Activated T-cell treated with anti-CD3 and anti-CD28 coated beads for 1 hour (primary cell): ENCODE data around the gene LRP6.
A peak's percentile ranks its signal among the peaks of the same experiment; 100 is the strongest.
"Not testable (repeated sequence)": the region's sequence is repeated elsewhere in the genome, so short reads cannot be mapped to it uniquely, and the experiment has no call there.

Experiments used
- DNase-seq: peaks from one replicate; pipeline ENCODE4 v3.0.0-alpha.2; 2020; ENCODE audit warnings: low read depth

Gene LRP6

DNA sequence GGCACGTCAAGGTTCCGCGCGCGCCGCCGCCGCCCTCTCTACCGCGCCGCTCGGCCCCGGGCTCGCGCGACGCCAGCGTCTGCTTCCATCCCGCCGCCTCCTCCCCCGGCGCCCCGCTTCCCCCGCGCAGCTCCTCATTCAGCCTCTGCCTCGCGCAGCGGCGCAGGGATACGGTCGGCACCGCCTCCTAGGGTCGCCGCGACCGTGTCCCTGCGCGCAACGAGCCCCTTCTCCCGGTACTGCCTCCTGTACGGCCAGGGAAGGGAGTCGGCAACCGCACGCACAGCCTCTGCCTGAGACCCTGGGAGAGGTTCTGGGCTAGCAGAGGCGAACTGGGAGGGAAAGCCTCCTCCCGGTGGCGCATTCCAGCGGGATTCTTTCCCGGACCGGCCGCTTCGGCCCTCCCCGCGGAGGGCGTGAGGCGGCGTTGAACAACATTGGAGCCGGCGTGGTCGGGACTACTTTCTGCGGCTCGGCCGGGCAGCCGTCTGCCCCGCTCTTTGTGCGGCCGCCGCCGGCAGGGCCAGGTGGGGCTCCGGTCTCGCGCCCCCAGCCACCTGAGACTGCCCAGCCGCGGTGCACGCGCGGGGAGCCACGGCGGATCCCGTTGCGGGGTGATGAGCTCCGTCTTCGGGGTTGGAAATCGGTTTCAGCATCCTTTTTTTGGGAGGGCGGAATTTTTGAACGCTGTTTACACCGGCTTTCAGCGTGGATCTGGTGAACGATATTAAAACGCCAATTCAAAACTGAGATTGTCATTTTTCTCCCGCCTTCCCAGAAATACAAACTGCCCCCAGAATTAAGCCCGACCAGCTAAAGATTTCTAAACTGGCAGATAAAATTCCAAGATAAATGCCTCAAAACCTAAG, at the start of gene LRP6:
Gene LRP6 (minus strand): TSS at position 172 of the 869 bp plus-strand sequence. CDS start 309 bp downstream, outside the sequence.
- DNase-seq = peak; percentile 60

DNA sequence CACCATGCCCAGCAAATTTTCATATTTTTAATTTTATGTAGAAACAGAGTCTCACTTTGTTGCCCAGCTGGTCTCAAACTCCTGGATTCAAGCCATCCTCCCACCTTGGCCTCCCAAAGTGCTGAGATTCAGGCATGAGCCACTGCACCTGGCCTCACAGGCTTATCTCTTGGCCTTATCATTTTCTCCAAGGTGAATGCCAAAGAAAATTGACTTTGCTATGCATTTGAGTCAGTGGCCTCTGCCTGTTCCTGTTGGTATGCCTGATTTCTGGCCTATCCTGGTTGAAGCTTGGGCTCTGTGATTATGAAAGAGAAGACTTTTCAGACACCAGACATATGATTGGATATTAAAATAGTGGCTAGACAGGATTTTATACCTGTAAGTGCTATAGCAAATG, 49.0 kb upstream of the LRP6 start:
- DNase-seq = no peak

DNA sequence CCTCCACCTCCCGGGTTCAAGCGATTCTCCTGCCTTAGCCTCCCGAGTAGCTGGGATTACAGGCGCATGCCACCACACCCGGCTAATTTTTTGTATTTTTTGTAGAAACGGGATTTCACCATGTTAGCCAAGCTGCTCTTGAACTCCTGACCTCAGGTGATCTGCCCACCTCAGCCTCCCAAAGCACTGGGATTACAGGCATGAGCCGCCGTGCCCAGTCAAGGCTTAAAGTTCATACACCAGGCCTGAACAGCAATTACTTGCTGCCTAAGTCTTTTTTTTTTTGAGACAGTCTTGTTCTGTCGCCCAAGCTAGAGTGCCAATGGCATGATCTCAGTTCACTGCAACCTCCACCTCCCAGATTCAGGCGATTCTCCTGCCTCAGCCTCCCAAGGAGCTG, 43.9 kb upstream of the LRP6 start:
- not testable (repeated sequence) for DNase-seq

DNA sequence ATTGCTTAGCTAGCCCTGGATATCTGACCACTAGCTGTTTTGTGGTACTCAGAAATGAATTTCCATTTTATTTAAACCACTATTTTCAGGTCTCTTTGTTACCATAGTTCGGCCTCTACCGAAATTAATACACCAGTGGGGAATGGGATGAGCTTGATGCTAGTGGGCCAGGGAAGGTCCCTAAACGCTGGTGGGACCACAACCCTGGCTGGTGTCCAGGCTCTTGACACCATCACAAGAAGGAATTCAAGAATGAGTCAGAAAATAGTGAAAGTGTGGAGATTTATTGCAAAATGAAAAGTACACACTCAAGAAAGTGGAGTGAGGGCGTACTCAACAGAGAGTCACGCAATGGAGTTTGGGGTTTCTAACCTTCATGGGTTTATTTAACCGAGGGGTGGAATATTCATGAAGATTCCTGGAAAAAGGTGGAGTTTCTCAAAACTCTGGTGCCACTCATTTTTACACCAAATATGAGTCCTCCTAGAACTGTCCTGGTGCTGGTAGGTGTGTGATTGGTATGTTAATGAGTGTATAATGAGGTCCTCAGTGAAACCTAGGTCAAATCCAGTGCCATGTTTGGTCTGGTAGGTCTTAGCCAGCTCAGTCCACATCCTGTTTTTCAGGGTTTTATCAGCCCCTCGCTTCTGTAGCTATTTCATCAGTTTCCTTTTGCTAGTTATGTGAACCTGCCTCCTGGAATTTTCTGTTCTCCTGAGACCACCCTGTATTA, 38.9 kb upstream of the LRP6 start:
- no peak for DNase-seq

DNA sequence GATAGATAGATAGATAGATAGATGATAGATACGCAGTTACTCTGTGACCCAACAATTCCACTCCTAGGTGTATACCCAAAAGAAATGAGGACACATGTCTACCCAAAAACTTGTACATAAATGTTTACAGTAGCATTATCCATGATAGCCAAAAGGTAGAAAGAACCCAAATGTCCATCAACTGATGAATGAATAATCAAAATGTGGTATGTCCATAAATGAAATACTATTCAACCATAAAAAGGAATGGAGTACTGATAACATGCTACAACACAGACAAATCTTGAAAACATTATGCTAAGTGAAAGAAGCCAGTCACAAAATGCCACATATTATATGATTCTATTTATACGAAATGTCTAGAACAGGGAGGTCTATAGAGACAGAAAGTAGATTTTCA, 36.1 kb upstream of the LRP6 start:
- no peak for DNase-seq

DNA sequence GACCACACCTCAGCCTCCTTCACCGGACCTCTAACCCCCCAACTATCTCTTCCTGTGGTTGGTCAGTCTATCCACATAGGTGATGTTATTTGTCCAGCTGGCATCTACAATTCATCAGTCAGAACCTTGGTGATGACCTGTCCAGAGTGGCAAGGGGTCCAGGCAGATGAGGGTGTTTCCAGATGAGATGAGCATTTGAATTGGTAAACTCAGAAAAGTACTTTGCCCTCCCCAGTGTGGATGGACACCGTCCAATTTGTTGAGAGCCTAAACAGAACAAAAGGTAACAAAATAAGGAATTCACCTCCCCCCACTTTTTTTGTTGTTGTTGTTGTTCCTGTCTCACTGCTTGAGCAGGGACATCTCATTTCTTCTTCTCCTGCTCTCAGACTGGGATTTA, 34.3 kb upstream of the LRP6 start:
- DNase-seq = no peak

DNA sequence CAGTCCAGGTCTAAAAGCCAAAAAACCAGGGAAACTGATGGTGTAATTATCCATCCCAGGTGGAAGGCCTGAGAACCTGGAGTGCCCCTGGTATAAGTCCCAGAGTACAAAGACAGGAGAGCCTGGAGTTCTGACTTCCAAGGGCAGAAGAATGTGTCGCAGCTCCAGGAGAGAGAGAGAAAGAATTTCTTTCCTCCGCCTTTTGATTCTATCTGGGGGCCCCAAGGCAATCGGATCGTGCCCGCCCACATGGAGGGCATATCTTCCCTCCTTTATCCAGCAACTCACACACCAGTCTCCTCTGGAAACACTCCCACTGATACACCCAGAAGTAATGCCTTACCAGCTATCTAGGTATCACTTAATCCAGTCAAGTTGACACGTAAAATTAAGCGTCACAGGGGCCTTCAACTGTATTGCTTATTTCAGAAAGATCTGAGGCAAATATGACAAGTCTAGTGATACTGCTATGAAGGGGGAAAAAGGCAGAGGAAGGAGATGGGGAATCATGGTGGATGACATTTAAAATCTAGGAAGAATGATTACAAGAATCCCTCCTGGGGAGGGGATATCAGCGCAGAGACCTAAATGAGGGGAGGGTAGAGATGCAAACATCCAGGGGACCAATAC, 30.5 kb upstream of the LRP6 start:
- DNase-seq = no peak

DNA sequence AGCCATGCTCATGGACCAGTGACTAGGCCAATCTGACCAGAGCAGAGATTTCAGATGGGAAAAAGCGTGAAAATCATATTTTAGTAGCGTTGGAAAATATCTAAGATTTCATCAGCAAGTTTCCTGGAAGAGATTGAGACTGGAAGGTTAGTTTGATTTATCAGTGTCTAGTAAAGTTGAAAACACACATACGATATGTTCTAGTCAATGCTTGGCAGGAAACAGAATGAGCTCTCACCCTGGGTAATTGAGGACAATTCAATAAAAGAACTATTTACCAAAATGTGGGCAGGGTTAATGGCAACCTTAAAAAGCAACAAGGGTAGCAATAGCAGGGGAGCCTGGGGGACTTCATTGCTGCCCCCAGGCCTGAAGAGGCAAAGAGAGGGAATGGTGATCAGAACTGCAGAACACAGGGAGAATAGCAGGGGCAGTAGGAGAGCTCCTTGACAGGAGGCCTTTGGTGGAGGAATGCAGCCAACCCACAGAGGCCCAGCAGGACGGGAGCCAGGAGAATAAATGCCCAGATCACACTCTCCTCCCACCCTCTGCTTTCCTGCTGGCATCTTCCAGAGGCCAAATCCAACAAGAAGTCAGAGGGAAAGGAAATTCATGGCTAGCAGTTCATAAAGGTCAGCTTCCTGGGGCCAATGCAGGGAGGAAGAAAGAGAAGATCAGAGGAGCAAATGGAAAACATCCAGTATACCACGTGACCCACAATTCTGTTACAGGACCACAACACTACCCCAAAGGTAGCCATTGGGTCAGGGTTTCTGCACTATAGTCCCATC, 27.6 kb upstream of the LRP6 start:
- no peak for DNase-seq

DNA sequence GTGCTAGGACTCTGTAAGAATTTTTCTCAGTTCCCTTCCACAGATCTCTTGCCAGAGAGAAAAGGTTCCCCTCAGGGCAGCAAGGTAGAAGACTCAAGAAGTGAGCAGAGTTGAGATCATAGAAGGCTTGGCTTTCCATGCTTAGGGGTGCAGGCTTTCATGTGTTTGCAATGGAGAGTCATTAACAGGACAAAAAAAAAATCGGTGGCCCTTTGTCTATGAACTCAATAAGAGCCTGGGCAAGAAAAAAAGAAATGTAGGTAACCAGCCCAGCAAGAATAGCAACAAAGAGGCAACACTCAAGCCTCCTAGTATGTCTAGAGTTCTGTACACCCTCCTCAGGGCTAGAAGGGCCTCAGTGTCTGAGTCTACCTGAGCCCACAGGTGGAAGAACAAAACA, 23.4 kb upstream of the LRP6 start:
- no peak for DNase-seq

DNA sequence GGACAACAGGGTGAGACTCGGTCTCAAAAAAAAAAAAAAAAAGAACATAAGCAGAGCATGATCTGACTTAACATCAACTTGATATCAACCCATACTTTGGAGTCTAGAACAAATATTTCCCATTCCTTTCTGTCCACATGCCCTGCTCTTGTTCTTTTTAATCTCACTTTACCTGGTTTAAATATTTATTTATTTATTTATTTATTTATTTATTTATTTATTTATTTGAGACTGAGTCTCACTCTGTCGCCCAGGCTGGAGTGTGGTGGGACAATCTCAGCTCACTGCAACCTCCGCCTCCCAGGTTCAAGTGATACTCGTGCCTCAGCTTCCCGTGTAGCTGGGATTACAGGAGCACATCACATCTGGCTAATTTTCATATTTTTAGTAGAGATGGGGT, 19.6 kb upstream of the LRP6 start:
- no peak for DNase-seq

DNA sequence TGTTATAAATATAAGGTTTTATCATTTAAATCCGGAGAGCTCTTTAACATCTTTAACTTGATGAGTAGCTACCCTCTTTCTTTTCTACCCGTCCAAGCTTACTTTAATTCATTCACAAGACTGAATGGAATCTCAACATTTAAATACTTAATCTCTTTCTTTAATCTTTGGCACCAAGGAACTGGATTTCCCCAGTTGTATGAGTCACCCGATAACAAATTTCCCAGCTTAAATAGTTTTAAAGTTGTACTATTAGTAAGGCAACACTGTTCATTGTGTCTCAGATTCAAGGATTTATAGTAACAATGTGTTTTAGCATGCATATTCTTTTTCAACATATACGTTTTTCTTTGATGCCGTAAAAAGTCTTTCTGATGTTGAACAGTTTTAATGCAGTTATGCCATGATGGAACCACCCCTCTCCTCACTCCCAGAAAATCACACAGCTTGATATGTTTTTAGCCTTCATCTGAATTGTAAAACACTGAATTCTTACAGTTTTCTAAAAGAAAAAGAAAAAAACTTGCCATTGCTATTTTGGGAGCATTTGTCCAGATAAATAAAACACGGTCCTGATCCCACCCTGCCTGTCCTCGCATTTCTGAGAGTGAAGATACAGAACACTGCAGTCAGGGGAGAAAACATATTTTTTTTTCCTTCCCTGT, 16.0 kb upstream of the LRP6 start:
- no peak for DNase-seq

DNA sequence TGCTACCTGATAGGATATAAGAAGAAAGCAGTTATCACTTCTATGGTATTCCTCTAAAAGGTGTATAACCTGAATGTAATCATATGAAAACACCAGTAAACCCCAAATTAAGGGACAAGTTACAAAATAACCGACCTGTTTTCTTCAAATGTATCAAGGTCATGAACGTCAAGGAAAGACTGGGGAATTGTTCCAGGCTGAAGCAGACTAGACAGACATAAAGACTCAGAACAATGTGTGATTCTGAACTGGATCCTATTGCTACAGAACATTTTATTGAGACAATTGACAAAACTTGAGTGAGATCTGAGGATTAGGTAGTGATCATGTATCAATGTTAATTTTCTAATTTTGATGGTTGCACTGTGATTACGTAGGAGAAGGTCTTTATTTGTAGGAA, 15.4 kb upstream of the LRP6 start:
- no peak for DNase-seq

DNA sequence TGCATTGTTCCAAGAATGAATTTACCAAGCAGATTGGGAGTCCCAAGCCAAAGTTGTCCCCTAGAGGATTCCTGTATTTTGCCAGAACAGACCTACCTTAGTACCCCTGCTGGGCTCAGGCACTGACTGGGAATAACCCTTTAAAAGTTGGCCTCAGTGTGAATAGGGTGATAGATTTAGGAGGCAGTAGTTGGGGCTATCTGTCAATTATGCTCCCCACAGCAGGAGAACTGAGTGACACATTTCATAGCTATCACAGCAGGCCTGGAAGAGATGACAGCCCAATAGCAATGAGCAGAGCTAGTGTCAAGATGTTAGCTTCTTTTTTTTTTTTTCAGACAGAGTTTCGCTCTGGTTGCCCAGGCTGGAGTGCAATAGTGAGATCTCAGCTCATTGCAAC, 14.3 kb upstream of the LRP6 start:
- no peak for DNase-seq

DNA sequence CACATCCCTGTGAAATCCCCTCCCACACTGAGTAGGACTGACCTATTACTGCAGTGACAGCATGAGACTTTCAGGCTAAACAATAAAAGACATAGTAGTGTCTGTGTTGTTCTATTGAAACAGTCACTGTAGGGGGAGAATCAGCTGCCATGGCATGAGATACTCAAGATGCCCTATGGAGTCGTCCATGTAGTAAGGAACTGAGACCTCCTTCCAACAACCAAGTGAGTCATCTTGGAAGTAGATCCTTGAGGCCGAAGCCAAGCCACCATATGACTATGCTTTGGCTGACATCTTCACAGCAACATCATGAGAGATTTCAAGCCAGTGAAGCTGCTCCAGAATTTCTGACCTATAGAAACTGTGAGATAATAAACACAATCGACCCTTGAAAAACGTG, 12.1 kb upstream of the LRP6 start:
- no peak for DNase-seq

DNA sequence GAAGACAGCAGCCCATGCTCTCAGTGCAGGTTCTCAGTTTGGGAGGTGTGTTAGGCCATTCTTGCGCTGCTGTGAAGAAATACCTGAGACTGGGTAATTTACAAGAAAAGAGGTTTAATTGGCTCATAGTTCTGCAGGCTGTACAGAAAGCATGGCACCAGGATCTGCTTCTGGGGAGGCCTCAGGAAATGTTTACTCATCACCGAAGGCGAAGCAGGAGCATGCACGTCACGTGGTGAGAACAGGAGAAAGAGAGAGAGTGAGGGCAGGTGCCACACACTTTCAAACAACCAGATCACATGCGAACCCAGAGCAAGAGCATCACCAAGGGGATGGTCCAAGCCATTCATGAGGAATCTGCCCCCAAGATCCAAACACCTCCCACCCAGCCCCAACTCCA, 9.0 kb upstream of the LRP6 start:
- DNase-seq = no peak

DNA sequence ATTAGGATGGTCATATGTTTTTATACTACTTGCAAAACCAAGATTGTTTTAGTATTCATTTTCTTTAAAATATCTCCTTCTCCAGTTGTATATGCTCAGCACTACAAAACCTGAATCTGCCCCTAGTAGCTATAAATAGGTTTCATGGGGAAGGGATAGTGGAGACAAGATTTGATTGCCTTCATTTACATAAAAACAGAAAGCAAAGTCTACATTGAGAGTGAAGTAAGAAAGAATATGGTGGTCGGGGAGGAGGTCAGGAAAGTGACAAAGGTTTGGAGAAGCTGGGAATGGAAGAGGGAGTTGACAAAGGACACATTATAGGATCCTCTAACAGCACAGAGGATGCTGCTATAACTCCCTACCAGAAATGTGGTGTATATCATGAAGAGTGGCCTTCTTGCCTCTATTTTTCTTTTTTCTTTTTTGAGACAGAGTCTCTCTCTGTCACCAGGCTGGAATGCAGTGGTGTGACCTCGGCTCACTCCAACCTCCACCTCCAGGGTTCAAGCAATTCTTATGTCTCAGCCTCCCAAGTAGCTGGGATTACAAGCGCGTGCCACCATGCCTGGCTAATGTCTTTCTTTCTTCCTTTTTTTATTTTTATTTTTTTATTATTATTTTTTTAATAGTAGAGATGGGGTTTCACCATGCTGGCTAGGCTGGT, 6.6 kb upstream of the LRP6 start:
- no peak for DNase-seq

DNA sequence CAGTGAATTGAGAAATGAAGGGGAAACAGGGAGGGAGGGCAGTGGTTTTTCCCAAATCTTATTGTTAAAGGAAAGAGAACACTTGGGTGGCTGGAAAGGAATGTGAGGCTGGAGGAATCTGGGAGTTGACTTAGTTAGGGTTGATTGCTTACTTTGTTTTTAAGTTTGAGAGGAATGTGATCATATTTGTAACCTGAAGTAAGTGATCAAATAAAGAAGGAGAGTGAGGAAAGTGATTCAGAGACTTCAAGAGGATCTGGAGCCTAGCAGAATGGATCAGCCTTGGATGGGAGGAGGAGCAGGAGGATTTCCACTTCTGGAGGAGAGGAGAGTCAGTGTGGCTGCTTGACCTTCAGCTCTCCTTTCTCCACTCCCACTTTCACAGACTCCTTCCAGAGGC, 6.0 kb upstream of the LRP6 start:
- DNase-seq = no peak

DNA sequence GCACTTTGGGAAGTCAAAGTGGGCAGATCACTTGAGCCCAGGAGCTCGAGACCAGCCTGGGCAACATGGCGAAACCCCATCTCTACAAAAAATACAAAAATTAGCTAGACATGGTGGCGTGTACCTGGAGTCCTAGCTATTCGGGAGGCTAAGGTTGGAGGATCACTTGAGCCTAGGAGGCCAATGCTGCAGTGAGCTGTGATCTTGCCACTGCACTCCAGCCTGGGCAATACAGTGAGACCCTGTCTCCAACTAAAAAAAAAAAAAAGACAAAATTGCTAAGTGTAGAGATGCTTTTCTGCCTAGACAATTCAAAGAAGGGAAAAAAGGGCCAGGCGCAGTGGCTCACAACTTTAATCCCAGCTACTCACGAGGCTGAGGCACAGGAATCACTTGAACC, 3.4 kb upstream of the LRP6 start:
- DNase-seq = no peak

DNA sequence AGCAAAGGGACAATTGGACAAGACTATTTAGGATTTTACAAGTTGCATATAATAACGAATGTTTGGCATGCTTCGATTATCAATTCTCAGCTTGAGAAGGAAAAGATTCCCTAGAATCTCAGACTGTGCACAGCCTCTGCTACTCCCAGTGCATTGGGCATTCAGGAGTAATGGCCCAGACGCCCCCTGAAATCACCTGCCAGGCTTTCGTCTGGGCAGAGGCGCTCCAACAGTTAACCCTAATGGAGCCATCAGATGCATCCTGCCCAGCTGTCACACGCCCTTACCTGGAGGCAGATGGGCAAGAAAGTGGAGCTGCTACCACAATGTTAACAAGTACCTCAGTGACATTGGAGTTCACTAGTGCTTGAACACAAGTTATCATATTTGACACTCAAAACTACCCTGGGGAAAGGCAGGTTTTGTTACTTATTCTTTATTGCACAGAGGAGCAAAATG, 927 bp upstream of the LRP6 start:
- DNase-seq = no peak

DNA sequence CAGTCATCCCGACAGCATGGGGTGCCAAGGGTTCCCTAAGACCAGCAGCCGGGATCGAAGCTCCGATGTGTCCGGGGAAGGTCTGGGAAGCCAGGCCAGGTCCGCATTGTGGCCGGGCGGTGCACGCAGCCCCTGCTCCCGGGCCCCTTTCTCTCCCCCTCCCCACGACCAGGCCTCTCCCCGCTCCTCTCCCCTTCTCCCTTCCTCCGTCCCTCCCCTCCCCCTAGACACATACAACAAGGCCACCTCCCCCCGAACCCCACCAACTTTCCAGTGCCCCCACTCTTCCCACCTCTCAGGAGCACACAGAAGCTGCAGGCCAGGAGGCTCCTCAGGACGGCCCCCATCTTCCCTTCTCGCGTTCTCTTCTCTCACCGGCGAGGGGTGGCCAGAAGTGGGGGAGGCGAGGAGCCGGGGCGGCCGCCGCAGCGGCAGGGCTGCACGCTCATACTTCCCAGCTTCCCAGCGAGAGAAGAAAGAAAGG, 413 bp downstream of the LRP6 start:
- DNase-seq = no peak
